Stimulated activated CD4-positive, alpha-beta T cell treated with anti-CD3 and anti-CD28 coated beads, Interleukin-2, amount 100 ng/mL, for 48 hours (primary cell): ENCODE data around the gene GPS2.

Experiments used
- DNase-seq, 2 donors: peaks; one replicate each; pipeline ENCODE4 v3.0.0-alpha.2; 2020

Gene GPS2

DNA sequence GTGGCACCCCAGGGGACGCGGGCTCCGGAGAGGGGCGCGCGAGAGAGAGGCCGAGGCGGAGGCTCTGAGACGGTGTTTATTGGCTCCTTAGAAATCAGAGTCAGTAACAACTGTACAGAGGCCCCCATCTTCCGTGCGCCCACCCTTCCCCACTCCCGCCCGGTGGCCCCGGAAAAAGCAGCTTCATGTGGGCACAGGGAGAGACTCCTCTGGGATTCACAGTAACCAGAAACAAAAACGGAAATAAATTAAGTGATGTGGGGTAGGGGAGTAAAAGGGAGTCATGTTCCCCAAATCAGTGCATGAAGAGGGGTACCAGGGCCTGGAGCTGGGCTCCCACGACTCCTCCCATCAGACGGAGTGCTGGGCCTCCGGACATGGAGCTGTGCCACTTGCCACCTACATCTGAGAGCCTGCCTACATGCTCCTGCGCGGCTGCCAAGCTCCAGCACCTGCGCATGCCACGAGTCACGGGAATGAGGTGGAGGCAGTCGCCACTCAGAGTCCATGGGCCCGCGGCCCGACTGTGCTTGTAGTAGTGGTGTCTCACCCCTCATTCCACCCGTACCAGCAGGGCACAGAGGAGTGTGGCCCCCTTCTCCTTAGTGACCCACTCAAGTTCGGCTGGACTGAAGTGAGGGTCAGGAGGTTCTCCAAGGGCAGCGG is 543 bp upstream of the GPS2 start:
- DNase-seq = no peak

DNA sequence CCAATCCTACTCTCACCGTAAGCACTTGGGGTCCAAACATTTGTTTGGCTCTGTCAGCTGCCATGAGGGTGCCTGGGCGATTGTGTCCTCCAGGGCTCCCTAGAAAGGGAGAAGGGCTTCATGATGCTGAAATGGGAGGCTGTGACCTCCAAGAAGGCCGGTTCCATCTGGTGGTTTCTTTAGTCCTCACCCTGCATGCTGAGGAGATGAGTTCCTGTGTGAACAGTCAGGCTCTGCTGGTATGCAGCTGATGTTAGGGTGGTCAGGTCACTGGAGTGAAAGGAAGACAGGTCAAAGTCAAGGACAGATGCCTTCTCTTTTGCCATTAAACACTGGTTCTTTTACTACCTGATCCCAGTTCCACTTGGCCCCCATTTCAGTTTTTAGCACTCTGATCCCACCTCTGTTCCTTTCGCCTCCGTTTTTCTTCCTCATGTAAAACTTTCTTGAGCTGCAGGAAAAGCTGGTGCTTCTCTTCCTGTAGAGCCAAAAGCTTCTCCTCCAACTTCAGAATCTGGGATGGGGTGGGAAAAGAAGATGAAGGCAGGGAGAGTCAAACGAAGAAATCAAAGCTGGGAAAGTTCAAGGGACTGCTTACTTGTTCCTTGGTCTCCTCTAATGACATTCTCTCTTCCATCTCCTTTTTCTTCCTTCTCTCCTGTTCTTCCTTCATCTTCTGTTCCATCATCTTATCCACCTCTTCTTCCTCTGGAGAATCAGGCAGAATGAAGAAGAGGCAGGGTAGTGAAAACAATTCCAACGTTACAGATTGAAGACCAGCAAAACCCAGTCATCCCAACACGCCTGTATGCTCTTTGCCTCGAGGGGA is 1.1 kb downstream of the GPS2 start:
- no peak for DNase-seq

- DNase-seq = no peak
Observed at GRCh38 chr17:7313088-7313889, 1.9 kb downstream of the GPS2 start.

GRCh38 chr17:7312432-7313087 is 2.6 kb downstream of the GPS2 start:
- no peak for DNase-seq

- no peak for DNase-seq
Observed at GRCh38 chr17:7311110-7311705, 4.0 kb downstream of the GPS2 start.

GRCh38 chr17:7309628-7310027 is 5.5 kb downstream of the GPS2 start:
- no peak for DNase-seq

DNA sequence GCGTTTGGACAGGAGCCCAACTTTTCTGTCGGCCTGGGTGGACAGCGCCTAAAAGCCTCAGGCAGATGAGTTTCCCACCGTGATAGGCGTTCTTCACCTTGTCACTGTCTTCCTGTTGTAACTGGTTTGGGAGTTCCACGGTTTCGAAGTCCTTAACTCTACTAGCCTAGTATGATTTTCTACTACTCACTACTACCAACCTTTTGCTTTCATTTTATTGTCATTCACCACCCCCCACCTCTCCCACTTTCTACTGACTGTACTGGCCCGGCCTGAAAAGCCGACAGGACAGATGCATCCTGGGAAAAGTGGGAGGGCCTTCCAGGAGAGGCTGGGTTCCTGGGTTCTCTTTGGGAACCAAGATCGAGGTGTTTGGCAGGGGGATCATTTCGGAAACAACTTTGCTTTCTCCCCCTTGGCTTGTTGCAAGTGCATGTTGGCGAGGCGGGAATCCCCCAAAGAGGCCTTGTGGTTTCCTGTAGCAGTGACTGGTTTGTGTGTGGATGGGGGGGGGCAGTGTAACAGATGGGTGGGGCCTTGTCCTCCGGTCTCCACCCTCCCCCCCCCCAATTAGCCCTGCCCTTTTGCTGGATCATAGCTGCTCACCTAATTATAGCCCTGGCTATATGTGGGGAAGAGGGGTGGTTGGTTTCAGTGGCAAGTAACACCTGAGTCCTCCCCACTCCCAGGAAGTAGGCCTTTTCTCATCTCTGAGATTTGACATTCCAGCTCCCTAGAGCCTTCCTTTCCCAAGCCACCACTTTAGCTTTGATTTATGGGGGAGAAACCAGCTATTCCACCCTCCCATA is 6.3 kb downstream of the GPS2 start:
- peak; percentile 68 to 76 for DNase-seq

DNA sequence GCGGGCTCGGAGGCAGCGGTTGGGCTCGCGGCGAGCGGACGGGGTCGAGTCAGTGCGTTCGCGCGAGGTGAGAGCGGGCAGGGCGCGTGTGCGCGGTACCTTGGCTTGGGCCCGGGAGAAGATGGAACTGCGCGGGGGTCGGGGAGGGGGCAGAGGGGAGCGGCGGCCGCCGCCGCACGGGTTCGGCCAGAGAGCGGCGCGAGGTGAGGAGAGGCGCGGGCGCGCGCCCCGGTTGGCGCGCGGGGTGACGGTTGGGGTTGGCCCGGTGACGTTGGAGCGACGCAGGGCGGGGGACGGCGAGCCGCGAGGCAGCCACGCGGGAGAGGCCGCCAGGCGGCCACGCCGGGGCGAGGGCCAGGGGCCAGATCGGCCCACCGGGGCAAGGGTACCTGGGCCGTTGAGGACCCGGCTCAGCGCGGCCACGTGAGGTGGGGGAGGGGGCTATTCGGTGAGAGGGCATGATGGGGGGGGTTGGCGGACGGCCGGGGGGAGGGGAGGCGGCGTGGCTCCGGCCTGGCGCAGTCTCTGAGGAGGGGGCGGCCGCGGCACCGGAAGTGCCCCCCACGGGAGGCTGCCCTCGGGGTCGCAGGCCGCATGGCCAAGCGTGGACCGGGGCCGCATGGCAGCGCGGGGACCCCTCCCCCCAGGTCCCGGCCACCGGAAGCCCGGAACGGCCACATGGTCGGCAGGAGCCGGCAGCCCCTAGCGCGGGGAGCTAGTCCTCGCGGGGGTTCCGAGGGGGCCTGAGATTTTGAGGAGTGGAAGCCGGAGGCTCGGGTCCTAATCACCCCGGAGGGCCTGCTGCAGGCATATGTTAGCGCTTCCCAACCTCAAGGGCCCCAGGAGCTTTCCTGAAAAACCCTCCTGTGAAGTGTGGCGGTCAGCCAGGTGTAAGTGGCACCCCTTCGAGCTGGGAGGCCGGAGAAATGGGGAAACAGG is 7.2 kb downstream of the GPS2 start:
- peak in 1 of 2 donors; percentile 46 for DNase-seq

GRCh38 chr17:7306911-7307685 is 8.1 kb downstream of the GPS2 start, which contains the start of gene EIF5A:
Gene EIF5A, plus strand, starts transcription at chr17:7307628. Its CDS starts 2,008 bp downstream, at chr17:7309636.
- DNase-seq = peak; percentile 100

- DNase-seq = no peak
Observed at GRCh38 chr17:7304179-7304578, 11.0 kb downstream of the GPS2 start.

DNA sequence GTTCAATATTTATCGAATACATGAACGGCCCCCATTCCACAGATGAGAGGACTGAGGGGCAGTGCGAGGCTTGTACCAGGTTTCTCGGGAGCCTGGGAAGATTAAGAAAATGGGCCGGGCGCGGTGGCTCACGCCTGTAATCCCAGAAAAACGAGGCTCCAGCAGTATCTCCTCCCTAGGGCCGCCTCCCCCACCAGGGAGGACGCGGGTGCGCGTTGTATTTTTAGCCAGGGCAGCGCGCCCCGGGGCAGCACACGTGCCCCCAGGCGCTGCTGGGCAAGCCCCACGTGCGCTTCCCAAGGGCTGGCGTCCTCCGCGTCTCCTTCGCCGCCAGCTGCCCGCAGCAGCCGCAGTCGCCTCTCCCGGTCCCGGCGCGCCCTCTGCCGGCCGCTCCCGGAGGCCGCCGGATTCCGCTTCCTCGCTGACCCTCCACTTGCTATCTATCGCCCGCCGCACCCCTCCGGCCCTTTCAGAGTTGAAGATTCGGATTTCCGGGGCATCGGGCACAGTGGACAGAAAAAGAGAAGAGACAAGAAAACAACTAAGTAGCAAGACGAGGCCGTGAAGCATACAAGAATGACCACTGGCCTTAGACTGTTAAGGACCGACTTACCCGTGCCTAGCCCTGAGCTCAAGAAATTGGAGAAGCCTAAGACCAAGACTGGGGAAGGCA is 18.8 kb downstream of the GPS2 start:
- peak; percentile 66 to 79 for DNase-seq

GRCh38 chr17:7295230-7296180 is 19.7 kb downstream of the GPS2 start:
- DNase-seq = no peak

- peak; percentile 61 to 74 for DNase-seq
Observed at GRCh38 chr17:7294614-7295153, 20.5 kb downstream of the GPS2 start, which contains the start of gene YBX2. Gene YBX2, minus strand, starts transcription at chr17:7294639. Its CDS starts 139 bp downstream, at chr17:7294500.

- no peak for DNase-seq
Observed at GRCh38 chr17:7293816-7294613, 21.1 kb downstream of the GPS2 start.

DNA sequence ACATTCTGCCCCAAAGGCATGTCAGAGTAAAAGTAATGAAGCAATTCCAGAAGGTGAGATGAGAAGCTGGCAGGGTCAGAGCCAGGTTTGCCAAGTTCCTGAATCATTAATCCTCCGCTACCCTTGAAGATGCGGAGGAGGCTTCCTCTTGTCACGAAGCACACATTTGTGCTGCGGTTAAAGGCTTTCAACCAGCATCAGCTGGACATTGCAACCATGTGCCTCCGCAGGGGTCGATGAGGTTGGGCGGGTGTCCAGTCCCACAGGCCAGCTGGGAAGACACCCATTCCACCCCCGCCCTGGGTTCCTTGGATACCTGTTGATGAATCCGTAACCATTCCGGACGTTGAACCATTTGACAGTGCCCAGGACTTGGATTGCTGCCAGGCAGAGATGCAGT is 22.0 kb downstream of the GPS2 start:
- DNase-seq = no peak

DNA sequence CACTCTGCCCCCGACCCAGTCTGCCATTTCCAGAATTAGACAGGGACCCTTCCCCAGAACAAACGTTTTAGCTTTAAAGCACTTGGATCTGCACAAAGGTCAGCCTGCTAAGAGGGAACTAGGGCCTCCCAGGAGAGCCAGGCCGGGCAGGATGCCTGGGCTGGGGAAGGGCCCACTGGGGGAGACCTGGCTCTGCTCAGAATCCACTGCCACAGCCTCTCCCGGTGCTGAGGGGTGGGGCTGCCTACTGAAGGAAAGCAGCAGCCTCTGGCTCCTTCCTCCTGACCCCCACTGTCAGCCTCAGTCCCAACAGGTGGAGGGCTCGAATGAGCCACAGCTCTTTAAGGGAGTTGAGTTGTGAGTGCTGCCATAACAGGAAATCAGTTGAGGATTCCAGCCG is 22.4 kb downstream of the GPS2 start:
- DNase-seq = no peak
